ENCODE data around the gene MEF2A.

Gene MEF2A

GRCh38 chr15:99603828-99604227, 38.0 kb downstream of the MEF2A start:
- no peaks in the 10 kb centered on the region for H3K27me3 Mint-ChIP-seq (ENCODE audit: low read depth, poor library complexity)
- H3K4me1 Mint-ChIP-seq, result peaks cover 26% of the 10 kb centered on the region
- TF ChIP-seq CTCF (IDR thresholded peaks at IDR 0.05), result no peak
- peaks cover 80% of the 10 kb centered on the region for H3K36me3 Mint-ChIP-seq (ENCODE audit: low read depth)
- H3K9me3 Mint-ChIP-seq, result peaks cover 23% of the 10 kb centered on the region
- peak overlapping the region; percentile 85 for H3K27ac Mint-ChIP-seq
- no peak for DNase-seq
- H3K4me3 Mint-ChIP-seq, result no peak overlapping the region

GRCh38 chr15:99604865-99605264, 39.1 kb downstream of the MEF2A start:
- no peak for TF ChIP-seq CTCF (IDR thresholded peaks at IDR 0.05)
- H3K36me3 Mint-ChIP-seq (ENCODE audit: low read depth), result peaks cover 73% of the 10 kb centered on the region
- H3K27ac Mint-ChIP-seq, result peak overlapping the region; percentile 22

GRCh38 chr15:99605490-99605931, 39.7 kb downstream of the MEF2A start:
- H3K9me3 Mint-ChIP-seq, result peaks cover 12% of the 10 kb centered on the region
- no peaks in the 10 kb centered on the region for H3K27me3 Mint-ChIP-seq (ENCODE audit: low read depth, poor library complexity)
- DNase-seq, result no peak
- peaks cover 67% of the 10 kb centered on the region for H3K36me3 Mint-ChIP-seq (ENCODE audit: low read depth)
- peaks cover 26% of the 10 kb centered on the region for H3K4me1 Mint-ChIP-seq
- H3K27ac Mint-ChIP-seq, result peak overlapping the region; percentile 78
- no peak overlapping the region for H3K4me3 Mint-ChIP-seq
- TF ChIP-seq CTCF (IDR thresholded peaks at IDR 0.05), result no peak

More at GRCh38 chr15:99604865-99605264, 39.1 kb downstream of the MEF2A start:
- Mint-ChIP-seq H3K27me3 (ENCODE audit: low read depth, poor library complexity) (no peaks in the 10 kb centered on the region), H3K4me1 (peaks cover 26% of the 10 kb centered on the region), H3K9me3 (peaks cover 19% of the 10 kb centered on the region), H3K4me3 (no peak overlapping the region)
- DNase-seq, result peak; percentile 3

GRCh38 chr15:99605990-99606389, 40.2 kb downstream of the MEF2A start:
- Mint-ChIP-seq H3K4me1 (peaks cover 26% of the 10 kb centered on the region), H3K9me3 (peaks cover 8% of the 10 kb centered on the region), H3K4me3 (no peak overlapping the region), H3K27ac (peak overlapping the region; percentile 78), H3K27me3 (ENCODE audit: low read depth, poor library complexity) (no peaks in the 10 kb centered on the region), H3K36me3 (ENCODE audit: low read depth) (peaks cover 67% of the 10 kb centered on the region)
- DNase-seq, result no peak
- no peak for TF ChIP-seq CTCF (IDR thresholded peaks at IDR 0.05)

- Mint-ChIP-seq H3K36me3 (ENCODE audit: low read depth) (peaks cover 67% of the 10 kb centered on the region), H3K4me1 (peaks cover 23% of the 10 kb centered on the region), H3K27me3 (ENCODE audit: low read depth, poor library complexity) (no peaks in the 10 kb centered on the region), H3K4me3 (no peak overlapping the region), H3K27ac (no peak overlapping the region), H3K9me3 (peaks cover 3% of the 10 kb centered on the region)
- no peak for TF ChIP-seq CTCF (IDR thresholded peaks at IDR 0.05)
- DNase-seq, result no peak
Observed at GRCh38 chr15:99606646-99607045, 40.9 kb downstream of the MEF2A start.

- no peak for TF ChIP-seq CTCF (IDR thresholded peaks at IDR 0.05)
- Mint-ChIP-seq H3K36me3 (ENCODE audit: low read depth) (peaks cover 25% of the 10 kb centered on the region), H3K9me3 (no peaks in the 10 kb centered on the region), H3K4me3 (no peak overlapping the region), H3K27ac (no peak overlapping the region), H3K4me1 (peaks cover 17% of the 10 kb centered on the region), H3K27me3 (ENCODE audit: low read depth, poor library complexity) (no peaks in the 10 kb centered on the region)
- DNase-seq, result no peak
Observed at GRCh38 chr15:99613481-99613880, 47.7 kb downstream of the MEF2A start.

Data from nephron progenitor cell (in vitro differentiated cells).